SKM-1 (cell line): ENCODE results near the gene APBA2.
"Not testable (repeated sequence)": the region's sequence is repeated elsewhere in the genome, so short reads cannot be mapped to it uniquely, and the experiment has no call there.

Experiments used
- DNase-seq: peaks from one replicate; lab custom pipeline; 2025; ENCODE audit not compliant: unreplicated experiment; lab: John Stamatoyannopoulos, UW

The APBA2 gene

GRCh38 chr15:28876845-28877185, 9.0 kb upstream of the APBA2 start:
- DNase-seq = no peak

- no peak for DNase-seq
Observed at GRCh38 chr15:28878209-28878608, 7.6 kb upstream of the APBA2 start.

GRCh38 chr15:28879551-28879950, 6.2 kb upstream of the APBA2 start:
- no peak for DNase-seq

- no peak for DNase-seq
Observed at GRCh38 chr15:28880680-28881079, 5.1 kb upstream of the APBA2 start.

- DNase-seq = no peak
Observed at GRCh38 chr15:28881170-28881569, 4.6 kb upstream of the APBA2 start.

- no peak for DNase-seq
Observed at GRCh38 chr15:28881600-28881999, 4.2 kb upstream of the APBA2 start.

GRCh38 chr15:28884151-28884940, 1.4 kb upstream of the APBA2 start:
- no peak for DNase-seq

- no peak for DNase-seq
Observed at GRCh38 chr15:28885128-28885629, 595 bp upstream of the APBA2 start.

GRCh38 chr15:28886431-28887338, 911 bp downstream of the APBA2 start:
- no peak for DNase-seq

- no peak for DNase-seq
Observed at GRCh38 chr15:28887339-28888174, 1.8 kb downstream of the APBA2 start.

GRCh38 chr15:28888302-28888894, 2.6 kb downstream of the APBA2 start:
- DNase-seq = no peak

GRCh38 chr15:28888900-28889299, 3.1 kb downstream of the APBA2 start:
- no peak for DNase-seq

GRCh38 chr15:28889346-28889745, 3.6 kb downstream of the APBA2 start:
- DNase-seq = no peak

- not testable (repeated sequence) for DNase-seq
Observed at GRCh38 chr15:28889871-28890270, 4.1 kb downstream of the APBA2 start.

GRCh38 chr15:28890291-28890690, 4.5 kb downstream of the APBA2 start:
- not testable (repeated sequence) for DNase-seq

GRCh38 chr15:28890711-28891495, 5.1 kb downstream of the APBA2 start:
- DNase-seq = no peak

- no peak for DNase-seq
Observed at GRCh38 chr15:28891588-28891987, 5.8 kb downstream of the APBA2 start.

- no peak for DNase-seq
Observed at GRCh38 chr15:28892789-28893610, 7.2 kb downstream of the APBA2 start.

GRCh38 chr15:28894631-28895030, 8.9 kb downstream of the APBA2 start:
- DNase-seq = no peak
